ENCODE data around the gene CCT2.
A peak's percentile ranks its signal among the peaks of the same experiment; 100 is the strongest.

The CCT2 gene

GRCh38 chr12:69585189-69586062 is at the start of gene CCT2:
Gene CCT2 (plus strand): TSS chr12:69585459. CDS start chr12:69585522, 63 bp downstream.
- DNase-seq: peak; percentile 100

- DNase-seq: peak; percentile 52
Measured at GRCh38 chr12:69540987-69541386, 44.3 kb upstream of the CCT2 start.

- no peak for DNase-seq
Measured at GRCh38 chr12:69544087-69544486, 41.2 kb upstream of the CCT2 start.

GRCh38 chr12:69545081-69545480 is 40.2 kb upstream of the CCT2 start:
- DNase-seq: no peak

- DNase-seq: no peak
Measured at GRCh38 chr12:69546693-69547438, 38.4 kb upstream of the CCT2 start.

- no peak for DNase-seq
Measured at GRCh38 chr12:69548687-69549086, 36.6 kb upstream of the CCT2 start.

- no peak for DNase-seq
Measured at GRCh38 chr12:69550569-69551350, 34.5 kb upstream of the CCT2 start.

GRCh38 chr12:69553628-69554248 is 31.5 kb upstream of the CCT2 start:
- DNase-seq: peak; percentile 71

- DNase-seq: peak; percentile 93
Measured at GRCh38 chr12:69555461-69555860, 29.8 kb upstream of the CCT2 start.

GRCh38 chr12:69556383-69556782 is 28.9 kb upstream of the CCT2 start:
- no peak for DNase-seq

GRCh38 chr12:69563166-69563762 is 22.0 kb upstream of the CCT2 start:
- DNase-seq: no peak

GRCh38 chr12:69566603-69567002 is 18.7 kb upstream of the CCT2 start:
- no peak for DNase-seq

- DNase-seq: no peak
Measured at GRCh38 chr12:69569236-69569635, 16.0 kb upstream of the CCT2 start.

- peak; percentile 85 for DNase-seq
Measured at GRCh38 chr12:69570000-69570516, 15.2 kb upstream of the CCT2 start.

- DNase-seq: peak; percentile 74
Measured at GRCh38 chr12:69570545-69571399, 14.5 kb upstream of the CCT2 start.

GRCh38 chr12:69575346-69575745 is 9.9 kb upstream of the CCT2 start:
- DNase-seq: no peak

- no peak for DNase-seq
Measured at GRCh38 chr12:69578283-69578682, 7.0 kb upstream of the CCT2 start.

GRCh38 chr12:69579029-69579428 is 6.2 kb upstream of the CCT2 start:
- DNase-seq: no peak

GRCh38 chr12:69580074-69580473 is 5.2 kb upstream of the CCT2 start:
- no peak for DNase-seq

- DNase-seq: no peak
Measured at GRCh38 chr12:69583203-69583602, 2.1 kb upstream of the CCT2 start.

- DNase-seq: no peak
Measured at GRCh38 chr12:69588527-69588926, 3.3 kb downstream of the CCT2 start.

Measured in T1000 (cell line).